Retina (tissue), 1 donor: ENCODE results near the gene MSI2.
A peak's percentile ranks its signal among the peaks of the same experiment; 100 is the strongest.

Experiments used
- DNase-seq: peaks from one replicate; pipeline ENCODE4 v3.0.0-alpha.2; 2016

Gene MSI2

GRCh38 chr17:57589151-57590034, 333.1 kb downstream of the MSI2 start:
- no peak for DNase-seq

GRCh38 chr17:57593739-57594462, 337.6 kb downstream of the MSI2 start:
- no peak for DNase-seq

- no peak for DNase-seq
These were observed 338.4 kb downstream of the MSI2 start for GRCh38 chr17:57594767-57595166.

GRCh38 chr17:57595426-57595825, 339.1 kb downstream of the MSI2 start:
- no peak for DNase-seq

- no peak for DNase-seq
These were observed 339.8 kb downstream of the MSI2 start for GRCh38 chr17:57595947-57596695.

GRCh38 chr17:57597101-57597500, 340.8 kb downstream of the MSI2 start:
- DNase-seq: no peak

GRCh38 chr17:57597531-57598453, 341.5 kb downstream of the MSI2 start:
- peak; percentile 77 for DNase-seq

GRCh38 chr17:57599271-57600045, 343.1 kb downstream of the MSI2 start:
- DNase-seq: no peak

GRCh38 chr17:57600074-57600473, 343.8 kb downstream of the MSI2 start:
- DNase-seq: no peak

- DNase-seq: no peak
These were observed 344.9 kb downstream of the MSI2 start for GRCh38 chr17:57601143-57601735.

GRCh38 chr17:57602896-57603295, 346.6 kb downstream of the MSI2 start:
- no peak for DNase-seq

- DNase-seq: no peak
These were observed 347.2 kb downstream of the MSI2 start for GRCh38 chr17:57603546-57603945.

GRCh38 chr17:57603978-57604377, 347.7 kb downstream of the MSI2 start:
- no peak for DNase-seq

GRCh38 chr17:57604771-57605674, 348.7 kb downstream of the MSI2 start:
- DNase-seq: peak; percentile 89

- DNase-seq: no peak
These were observed 349.4 kb downstream of the MSI2 start for GRCh38 chr17:57605675-57606105.

GRCh38 chr17:57606111-57606875, 350.0 kb downstream of the MSI2 start:
- no peak for DNase-seq

- no peak for DNase-seq
These were observed 351.3 kb downstream of the MSI2 start for GRCh38 chr17:57607553-57608120.

GRCh38 chr17:57608369-57609124, 352.2 kb downstream of the MSI2 start:
- no peak for DNase-seq
